GM06990 (cell line): ENCODE results near the gene KIF12.

Experiments
- DNase-seq: peaks from one replicate; pipeline ENCODE4 v3.0.0-alpha.2; 2011; ENCODE audit not compliant: insufficient read length; ENCODE audit errors: extremely low read depth
- H3K27me3 ChIP-seq: replicated peaks from 2 replicates; pipeline ENCODE4 v1.6.0; 2011; ENCODE audit warnings: low read length; ENCODE audit not compliant: control insufficient read depth, insufficient read depth
- H3K36me3 ChIP-seq: 2 replicates; pipeline ENCODE4 v1.5.1; 2011; ENCODE audit warnings: low read length; ENCODE audit not compliant: control insufficient read depth, insufficient read depth
- H3K4me3 ChIP-seq: replicated peaks from 2 replicates; pipeline ENCODE4 v1.5.1; 2011; ENCODE audit warnings: low read depth, mild to moderate bottlenecking, control low read depth, low read length
- CTCF ChIP-seq: IDR thresholded peaks from 2 replicates; pipeline ENCODE4 v1.5.1; 2011; ENCODE audit warnings: low read length, control low read depth, mild to moderate bottlenecking, inconsistent platforms; ENCODE audit not compliant: insufficient read depth, poor library complexity, severe bottlenecking

The KIF12 gene

DNA sequence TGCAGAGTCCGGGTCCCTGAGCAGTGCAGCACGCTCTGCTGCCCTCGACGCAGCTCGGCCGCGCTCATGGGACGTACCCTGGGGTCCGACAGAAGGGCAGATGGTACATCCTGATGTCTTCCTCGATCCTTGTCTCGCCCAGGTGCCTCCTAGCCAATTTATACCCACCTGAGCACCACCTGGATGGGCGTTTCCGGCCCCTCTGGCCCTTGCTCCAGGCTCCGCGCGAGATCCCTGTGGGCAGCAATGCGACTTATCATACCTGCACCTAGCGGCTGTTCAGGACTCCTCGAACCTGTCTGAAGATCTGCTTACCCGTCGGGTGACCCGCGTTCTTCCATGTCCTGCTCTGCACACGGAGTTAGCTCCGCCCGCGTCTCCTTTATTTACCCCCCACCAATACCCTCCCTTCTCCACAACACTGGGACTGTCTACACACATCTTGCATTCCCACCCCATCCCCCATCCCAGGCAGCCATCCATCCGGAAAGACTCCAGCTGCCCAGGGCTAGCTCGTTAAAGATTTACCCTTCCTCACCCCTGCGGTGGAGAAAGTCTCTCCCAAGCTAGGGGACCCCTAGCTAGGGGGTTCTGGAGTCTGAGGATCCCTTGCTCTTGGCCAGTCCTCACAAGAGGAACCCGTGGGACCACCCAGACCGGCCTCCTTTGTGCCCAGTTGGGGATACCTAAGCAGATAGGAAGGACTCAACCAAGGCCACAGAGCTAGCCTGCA, at the start of gene KIF12:
KIF12 (minus strand) TSS at position 357 of the 733 bp plus-strand sequence; CDS start at position 341, 16 bp downstream.
- Histone ChIP-seq H3K36me3 (no peaks in the 10 kb centered on the region), H3K27me3 (no peaks in the 10 kb centered on the region), H3K4me3 (no peak within 1 kb of the TSS)
- DNase-seq = no peak
- no peak for TF ChIP-seq CTCF

- Histone ChIP-seq H3K36me3 (no peaks in the 10 kb centered on the region), H3K27me3 (no peaks in the 10 kb centered on the region; the same call in 1 of the 2 replicates), H3K4me3 (no peak overlapping the region)
- no peak for TF ChIP-seq CTCF
- no peak for DNase-seq
Observed at GRCh38 chr9:114146735-114147134, 47.6 kb upstream of the KIF12 start.

DNA sequence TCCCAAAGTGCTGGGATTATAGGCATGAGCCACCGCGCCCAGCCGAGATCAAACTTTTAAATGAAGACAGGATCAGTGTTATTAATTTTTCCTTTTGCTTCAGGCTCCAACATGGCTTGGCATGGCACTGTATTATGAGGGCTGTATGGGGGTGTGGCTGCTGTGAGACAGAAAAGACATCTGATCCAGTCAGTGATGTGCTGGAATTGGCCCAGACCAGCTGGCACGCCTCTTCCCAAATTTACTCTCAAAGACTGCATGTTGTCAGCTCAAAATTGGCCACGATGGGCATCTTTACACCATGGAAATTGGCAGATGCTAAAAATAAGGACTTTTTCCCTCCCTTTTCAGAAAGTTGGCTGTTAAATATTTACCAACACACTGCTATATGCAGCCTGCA, 44.1 kb upstream of the KIF12 start:
- no peaks in the 10 kb centered on the region; the same call in 1 of the 2 replicates for H3K27me3 ChIP-seq
- no peak overlapping the region for H3K4me3 ChIP-seq
- no peak for TF ChIP-seq CTCF
- no peaks in the 10 kb centered on the region for H3K36me3 ChIP-seq
- DNase-seq = no peak

DNA sequence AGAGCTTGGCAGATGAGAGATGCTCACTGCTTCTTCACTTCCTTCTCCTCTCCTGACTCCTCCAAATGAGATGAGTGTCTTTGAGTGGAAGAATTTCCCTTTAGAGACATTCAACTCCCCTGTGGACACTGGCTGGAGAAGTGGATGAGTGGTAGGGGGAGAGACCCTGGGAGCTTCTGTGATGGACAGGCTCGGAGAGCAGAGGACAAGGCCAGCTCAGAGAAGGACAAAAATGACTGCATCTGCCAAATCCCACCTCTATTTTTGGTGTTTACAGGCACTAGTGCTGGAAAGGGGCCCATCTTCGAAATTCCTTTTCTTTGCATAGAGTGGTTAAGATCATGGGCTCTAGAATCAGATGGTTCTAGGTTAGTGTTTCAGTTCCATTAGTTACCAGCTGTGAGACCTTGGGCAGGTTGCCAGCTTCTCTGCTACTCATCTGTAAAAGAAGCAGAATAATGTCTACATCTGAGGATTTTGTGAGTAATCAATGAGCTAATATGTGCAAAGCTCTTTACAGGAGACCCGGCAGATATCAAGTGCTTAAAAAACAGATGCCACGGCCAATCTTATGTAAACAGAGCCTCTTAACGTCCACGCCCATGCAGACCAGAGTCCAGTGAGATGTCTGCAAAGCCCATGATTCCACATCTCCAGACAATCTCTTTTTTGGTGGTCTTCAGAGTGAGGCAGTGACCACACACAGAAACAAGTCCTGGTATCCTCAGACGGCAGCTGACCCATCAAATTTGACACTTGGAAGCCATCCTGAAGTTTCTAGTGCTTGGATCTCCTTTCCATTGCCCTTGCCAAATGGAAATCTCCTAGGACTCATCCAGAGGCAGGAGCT, 42.7 kb upstream of the KIF12 start:
- no peak overlapping the region for H3K4me3 ChIP-seq
- DNase-seq = no peak
- TF ChIP-seq CTCF = no peak
- H3K27me3 ChIP-seq = no peaks in the 10 kb centered on the region; the same call in none of the 2 replicates
- H3K36me3 ChIP-seq = no peaks in the 10 kb centered on the region

- no peak for DNase-seq
- Histone ChIP-seq H3K27me3 (no peaks in the 10 kb centered on the region; the same call in none of the 2 replicates), H3K36me3 (no peaks in the 10 kb centered on the region), H3K4me3 (no peak overlapping the region)
- no peak for TF ChIP-seq CTCF
Observed at GRCh38 chr9:114140850-114141249, 41.8 kb upstream of the KIF12 start.
